ENCODE data around the gene WWC2.
A peak's percentile ranks its signal among the peaks of the same experiment; 100 is the strongest.

WWC2 gene

GRCh38 chr4:183335369-183335940 is 236.4 kb downstream of the WWC2 start:
- peak; percentile 28 for DNase-seq

GRCh38 chr4:183337349-183337748 is 238.3 kb downstream of the WWC2 start:
- no peak for DNase-seq

- DNase-seq: no peak
Observed at GRCh38 chr4:183337833-183338232, 238.8 kb downstream of the WWC2 start.

GRCh38 chr4:183342541-183343533 is 243.8 kb downstream of the WWC2 start:
- DNase-seq: no peak

- no peak for DNase-seq
Observed at GRCh38 chr4:183343730-183344129, 244.7 kb downstream of the WWC2 start.

GRCh38 chr4:183344523-183345255 is 245.6 kb downstream of the WWC2 start:
- no peak for DNase-seq

- DNase-seq: no peak
Observed at GRCh38 chr4:183345261-183345660, 246.2 kb downstream of the WWC2 start.

GRCh38 chr4:183347146-183347545 is 248.1 kb downstream of the WWC2 start:
- DNase-seq: no peak

GRCh38 chr4:183347566-183347965 is 248.5 kb downstream of the WWC2 start:
- no peak for DNase-seq

- no peak for DNase-seq
Observed at GRCh38 chr4:183348136-183348535, 249.1 kb downstream of the WWC2 start.

GRCh38 chr4:183348706-183349659 is 249.9 kb downstream of the WWC2 start:
- DNase-seq: peak; percentile 44

GRCh38 chr4:183349673-183350072 is 250.6 kb downstream of the WWC2 start:
- DNase-seq: no peak

GRCh38 chr4:183350317-183351071 is 251.4 kb downstream of the WWC2 start:
- DNase-seq: no peak

GRCh38 chr4:183352546-183352945 is 253.5 kb downstream of the WWC2 start:
- no peak for DNase-seq

GRCh38 chr4:183353557-183353956 is 254.5 kb downstream of the WWC2 start:
- no peak for DNase-seq

- no peak for DNase-seq
Observed at GRCh38 chr4:183354219-183354618, 255.2 kb downstream of the WWC2 start.

GRCh38 chr4:183355405-183355804 is 256.3 kb downstream of the WWC2 start:
- peak; percentile 56 for DNase-seq

- no peak for DNase-seq
Observed at GRCh38 chr4:183356173-183356830, 257.2 kb downstream of the WWC2 start.

- DNase-seq: no peak
Observed at GRCh38 chr4:183356931-183357675, 258.0 kb downstream of the WWC2 start.

- no peak for DNase-seq
Observed at GRCh38 chr4:183358215-183358755, 259.2 kb downstream of the WWC2 start.

Measured in kidney glomerular epithelial cell (primary cell).